ENCODE measurements around the gene SLC6A3. TPM values are rescaled to one million over a fixed set of nuclear protein-coding genes. Genes with fewer than 3 reads are reported as not detected.

The SLC6A3 gene
- total RNA-seq, 1 donor from 2014 or later: not detected

- intact Hi-C loops (cut with micrococcal nuclease): no loop called here
- no peaks in the 10 kb centered on the region for H3K27me3 Mint-ChIP-seq (ENCODE audit: insufficient read depth)
- peaks cover 2% of the 10 kb centered on the region for H3K36me3 Mint-ChIP-seq (ENCODE audit: low read depth)
- H3K4me1 Mint-ChIP-seq (ENCODE audit: low read depth): no peaks in the 10 kb centered on the region
- no peak overlapping the region for H3K4me3 Mint-ChIP-seq
- no peak overlapping the region for H3K27ac Mint-ChIP-seq
- no peaks in the 10 kb centered on the region for H3K9me3 Mint-ChIP-seq
- DNase-seq (ENCODE audit: low spot score): no peak
These were observed 29.8 kb upstream of the SLC6A3 start for GRCh38 chr5:1474866-1475543.

GRCh38 chr5:1474183-1474839, 29.1 kb upstream of the SLC6A3 start:
- no peak overlapping the region for H3K27ac Mint-ChIP-seq
- no peaks in the 10 kb centered on the region for H3K9me3 Mint-ChIP-seq
- H3K4me1 Mint-ChIP-seq (ENCODE audit: low read depth): no peaks in the 10 kb centered on the region
- H3K36me3 Mint-ChIP-seq (ENCODE audit: low read depth): peaks cover 2% of the 10 kb centered on the region
- no peak for DNase-seq (ENCODE audit: low spot score)
- no peaks in the 10 kb centered on the region for H3K27me3 Mint-ChIP-seq (ENCODE audit: insufficient read depth)
- H3K4me3 Mint-ChIP-seq: no peak overlapping the region
- intact Hi-C loops (cut with micrococcal nuclease): no loop called here

GRCh38 chr5:1473746-1474145, 28.5 kb upstream of the SLC6A3 start:
- DNase-seq (ENCODE audit: low spot score): no peak
- H3K4me1 Mint-ChIP-seq (ENCODE audit: low read depth): no peaks in the 10 kb centered on the region
- H3K4me3 Mint-ChIP-seq: no peak overlapping the region
- intact Hi-C loops (cut with micrococcal nuclease): no loop called here
- no peaks in the 10 kb centered on the region for H3K27me3 Mint-ChIP-seq (ENCODE audit: insufficient read depth)
- H3K9me3 Mint-ChIP-seq: no peaks in the 10 kb centered on the region
- no peak overlapping the region for H3K27ac Mint-ChIP-seq
- peaks cover 2% of the 10 kb centered on the region for H3K36me3 Mint-ChIP-seq (ENCODE audit: low read depth)

- Mint-ChIP-seq H3K27me3 (ENCODE audit: insufficient read depth) (no peaks in the 10 kb centered on the region), H3K4me3 (no peak overlapping the region), H3K36me3 (ENCODE audit: low read depth) (peaks cover 6% of the 10 kb centered on the region), H3K4me1 (ENCODE audit: low read depth) (no peaks in the 10 kb centered on the region), H3K9me3 (no peaks in the 10 kb centered on the region), H3K27ac (no peak overlapping the region)
- intact Hi-C loops (cut with micrococcal nuclease): no loop called here
- no peak for DNase-seq (ENCODE audit: low spot score)
These were observed 27.9 kb upstream of the SLC6A3 start for GRCh38 chr5:1472964-1473628.

- H3K27ac Mint-ChIP-seq: no peak overlapping the region
- no peaks in the 10 kb centered on the region for H3K9me3 Mint-ChIP-seq
These were observed 27.0 kb upstream of the SLC6A3 start for GRCh38 chr5:1471997-1472963.

GRCh38 chr5:1471240-1471853, 26.1 kb upstream of the SLC6A3 start:
- no peaks in the 10 kb centered on the region for H3K27me3 Mint-ChIP-seq (ENCODE audit: insufficient read depth)
- intact Hi-C loops (cut with micrococcal nuclease): no loop called here
- H3K4me3 Mint-ChIP-seq: no peak overlapping the region
- no peaks in the 10 kb centered on the region for H3K9me3 Mint-ChIP-seq
- DNase-seq (ENCODE audit: low spot score): no peak
- H3K36me3 Mint-ChIP-seq (ENCODE audit: low read depth): peaks cover 9% of the 10 kb centered on the region
- no peaks in the 10 kb centered on the region for H3K4me1 Mint-ChIP-seq (ENCODE audit: low read depth)
- no peak overlapping the region for H3K27ac Mint-ChIP-seq

More at GRCh38 chr5:1471997-1472963, 27.0 kb upstream of the SLC6A3 start:
- H3K4me3 Mint-ChIP-seq: no peak overlapping the region
- intact Hi-C loops (cut with micrococcal nuclease): no loop called here
- no peaks in the 10 kb centered on the region for H3K4me1 Mint-ChIP-seq (ENCODE audit: low read depth)
- H3K36me3 Mint-ChIP-seq (ENCODE audit: low read depth): peaks cover 7% of the 10 kb centered on the region
- H3K27me3 Mint-ChIP-seq (ENCODE audit: insufficient read depth): no peaks in the 10 kb centered on the region
- DNase-seq (ENCODE audit: low spot score): no peak

- H3K4me1 Mint-ChIP-seq (ENCODE audit: low read depth): no peaks in the 10 kb centered on the region
- no peak for DNase-seq (ENCODE audit: low spot score)
- H3K36me3 Mint-ChIP-seq (ENCODE audit: low read depth): peaks cover 11% of the 10 kb centered on the region
- H3K27me3 Mint-ChIP-seq (ENCODE audit: insufficient read depth): no peaks in the 10 kb centered on the region
- H3K9me3 Mint-ChIP-seq: no peaks in the 10 kb centered on the region
- H3K4me3 Mint-ChIP-seq: no peak overlapping the region
- H3K27ac Mint-ChIP-seq: no peak overlapping the region
- intact Hi-C loops (cut with micrococcal nuclease): no loop called here
These were observed 25.5 kb upstream of the SLC6A3 start for GRCh38 chr5:1470762-1471211.

GRCh38 chr5:1468629-1469527, 23.6 kb upstream of the SLC6A3 start:
- H3K4me1 Mint-ChIP-seq (ENCODE audit: low read depth): no peaks in the 10 kb centered on the region
- H3K9me3 Mint-ChIP-seq: peaks cover 10% of the 10 kb centered on the region
- H3K27ac Mint-ChIP-seq: no peak overlapping the region
- intact Hi-C loops (cut with micrococcal nuclease): no loop called here
- no peak for DNase-seq (ENCODE audit: low spot score)
- H3K36me3 Mint-ChIP-seq (ENCODE audit: low read depth): peaks cover 26% of the 10 kb centered on the region
- no peak overlapping the region for H3K4me3 Mint-ChIP-seq
- no peaks in the 10 kb centered on the region for H3K27me3 Mint-ChIP-seq (ENCODE audit: insufficient read depth)

GRCh38 chr5:1468247-1468612, 23.0 kb upstream of the SLC6A3 start:
- H3K4me1 Mint-ChIP-seq (ENCODE audit: low read depth): no peaks in the 10 kb centered on the region
- DNase-seq (ENCODE audit: low spot score): no peak
- H3K4me3 Mint-ChIP-seq: no peak overlapping the region
- H3K9me3 Mint-ChIP-seq: peaks cover 10% of the 10 kb centered on the region
- H3K27me3 Mint-ChIP-seq (ENCODE audit: insufficient read depth): no peaks in the 10 kb centered on the region
- H3K36me3 Mint-ChIP-seq (ENCODE audit: low read depth): peaks cover 29% of the 10 kb centered on the region
- intact Hi-C loops (cut with micrococcal nuclease): no loop called here
- H3K27ac Mint-ChIP-seq: no peak overlapping the region

GRCh38 chr5:1467341-1468246, 22.4 kb upstream of the SLC6A3 start:
- Mint-ChIP-seq H3K36me3 (ENCODE audit: low read depth) (peaks cover 28% of the 10 kb centered on the region), H3K27me3 (ENCODE audit: insufficient read depth) (no peaks in the 10 kb centered on the region), H3K4me3 (no peak overlapping the region), H3K9me3 (peaks cover 10% of the 10 kb centered on the region), H3K4me1 (ENCODE audit: low read depth) (no peaks in the 10 kb centered on the region), H3K27ac (no peak overlapping the region)
- intact Hi-C loops (cut with micrococcal nuclease): no loop called here
- DNase-seq (ENCODE audit: low spot score): no peak
